Liver (tissue), 9 donors: ENCODE results near the gene UQCR11. TPM values are rescaled to one million over a fixed set of nuclear protein-coding genes. Genes with fewer than 3 reads are reported as not detected.
A peak's percentile ranks its signal among the peaks of the same experiment; 100 is the strongest.

Source experiments
- DNase-seq: peaks from one replicate; pipeline ENCODE4 v3.0.0-alpha.2; 2017; ENCODE audit warnings: low spot score
- H3K27ac ChIP-seq, 2 donors: one replicate each; pipeline ENCODE4 v1.7.0; 2013; ENCODE audit warnings: inconsistent platforms in 2 of 2, low read length in 2 of 2, control low read depth in 1 of 2, low read depth in 1 of 2, mild to moderate bottlenecking in 1 of 2
- H3K27me3 ChIP-seq, 4 donors: one replicate each; pipeline versions ENCODE4 v1.6.1 to v1.7.0; 2013; ENCODE audit warnings: low read length in 3 of 4, inconsistent platforms in 1 of 4, mild to moderate bottlenecking in 1 of 4, moderate library complexity in 1 of 4; ENCODE audit not compliant: control insufficient read depth in 4 of 4, insufficient read depth in 4 of 4
- H3K36me3 ChIP-seq, 4 donors: one replicate each; pipeline versions ENCODE4 v1.6.1 to v1.7.0; 2013; ENCODE audit warnings: low read length in 3 of 4, mild to moderate bottlenecking in 3 of 4, low read depth in 1 of 4, moderate library complexity in 1 of 4; ENCODE audit not compliant: control insufficient read depth in 4 of 4, insufficient read depth in 3 of 4
- H3K4me1 ChIP-seq, 4 donors: one replicate each; pipeline versions ENCODE4 v1.6.1 to v1.7.0; 2013; ENCODE audit warnings: low read length in 3 of 4, mild to moderate bottlenecking in 3 of 4, moderate library complexity in 1 of 4; ENCODE audit not compliant: control insufficient read depth in 4 of 4, insufficient read depth in 4 of 4
- H3K4me3 ChIP-seq, 3 donors: one replicate each; pipeline versions ENCODE4 v1.6.1 to v1.7.0; 2013; ENCODE audit warnings: low read length in 3 of 3, control low read depth in 1 of 3, low read depth in 1 of 3, mild to moderate bottlenecking in 1 of 3
- H3K9ac ChIP-seq, 2 donors: one replicate each; pipeline ENCODE4 v1.7.0; 2013; ENCODE audit warnings: low read length in 2 of 2, mild to moderate bottlenecking in 2 of 2, moderate library complexity in 2 of 2, control low read depth in 1 of 2, low read depth in 1 of 2
- H3K9me3 ChIP-seq, 4 donors: one replicate each; pipeline versions ENCODE4 v1.6.1 to v1.7.0; 2013; ENCODE audit warnings: low read length in 3 of 4; ENCODE audit not compliant: control insufficient read depth in 4 of 4
- ATF3 ChIP-seq: IDR thresholded peaks from 2 replicates; pipeline ENCODE4 v1.6.1; 2016; ENCODE audit warnings: antibody characterized with exemption
- CTCF ChIP-seq: fragments of 150-350 bp; IDR thresholded peaks from 2 replicates; pipeline ENCODE4 v1.5.1; 2017; ENCODE audit warnings: improper control_type of control experiment, low read depth, low read length; ENCODE audit not compliant: missing input control
- EGR1 ChIP-seq, 2 donors: IDR thresholded peaks; 2 replicates each; pipeline ENCODE4 v1.6.1; 2016 to 2018; ENCODE audit warnings: antibody characterized with exemption in 2 of 2, low read depth in 2 of 2
- FOXA1 ChIP-seq: IDR thresholded peaks from 2 replicates; pipeline ENCODE4 v1.6.1; 2016; ENCODE audit warnings: antibody characterized with exemption
- FOXA2 ChIP-seq: IDR thresholded peaks from 2 replicates; pipeline ENCODE4 v1.6.1; 2016; ENCODE audit warnings: antibody characterized with exemption
- GABPA ChIP-seq, 2 donors: IDR thresholded peaks in 1 of 2; conservative IDR thresholded peaks in 1 of 2; 2 replicates each; pipeline ENCODE4 v1.6.1; 2016; ENCODE audit warnings: antibody characterized with exemption in 2 of 2, mild to moderate bottlenecking in 1 of 2, moderate library complexity in 1 of 2
- HNF4A ChIP-seq, 2 donors: conservative IDR thresholded peaks; 2 replicates each; pipeline ENCODE4 v1.6.1; 2016; ENCODE audit warnings: antibody characterized with exemption in 2 of 2, mild to moderate bottlenecking in 2 of 2
- HNF4G ChIP-seq: IDR thresholded peaks from 2 replicates; pipeline ENCODE4 v1.6.1; 2016; ENCODE audit warnings: antibody characterized with exemption
- MAX ChIP-seq: IDR thresholded peaks from 2 replicates; pipeline ENCODE4 v1.6.1; 2016; ENCODE audit warnings: antibody characterized with exemption
- NR2F2 ChIP-seq: IDR thresholded peaks from 2 replicates; pipeline ENCODE4 v1.6.1; 2016; ENCODE audit warnings: antibody characterized with exemption
- RAD21 ChIP-seq, 2 donors: IDR thresholded peaks; 2 replicates each; pipeline ENCODE4 v1.6.1; 2016; ENCODE audit warnings: antibody characterized with exemption in 2 of 2, mild to moderate bottlenecking in 2 of 2
- REST ChIP-seq: IDR thresholded peaks from 2 replicates; pipeline ENCODE4 v1.6.1; 2016; ENCODE audit warnings: antibody characterized with exemption, mild to moderate bottlenecking
- RXRA ChIP-seq, 2 donors: IDR thresholded peaks; 2 replicates each; pipeline ENCODE4 v1.6.1; 2017 to 2018; ENCODE audit warnings: antibody characterized with exemption in 2 of 2, mild to moderate bottlenecking in 1 of 2
- SP1 ChIP-seq: IDR thresholded peaks from 2 replicates; pipeline ENCODE4 v1.6.1; 2018; ENCODE audit warnings: antibody characterized with exemption, mild to moderate bottlenecking
- TAF1 ChIP-seq: conservative IDR thresholded peaks from 2 replicates; pipeline ENCODE4 v1.6.1; 2016; ENCODE audit warnings: antibody characterized with exemption, mild to moderate bottlenecking
- YY1 ChIP-seq: IDR thresholded peaks from 2 replicates; pipeline ENCODE4 v1.6.1; 2016; ENCODE audit warnings: antibody characterized with exemption, mild to moderate bottlenecking
- WGBS: extraction: QIAGEN DNeasy Blood & Tissue Kit; methylation state at CpG from one replicate; pipeline ENCODE4 v1.1.7; 2013; 5-methylcytosine and 5-hydroxymethylcytosine counted together
- polyA plus RNA-seq, 2 donors: library from polyadenylated mRNA; stranded (reverse) in 1 of 2; unstranded in 1 of 2; fragments of 200-250 nt in 1 of 2; fragments of >200 nt in 1 of 2; fragmentation: Nextera tagmentation in 1 of 2; extraction: Ambion mirVana in 1 of 2; gene quantifications; one replicate each; pipeline versions ENCODE4 v1.2.1 to v1.2.3, GENCODE V29; 2013 to 2015
- total RNA-seq, 2 donors: library from RNA; depleted of rRNA; stranded (reverse); fragments of >200 nt; gene quantifications; one replicate each; pipeline ENCODE4 v1.2.3, GENCODE V29; 2014
- donor health status: healthy.
- donor health status: healthy.
- donor health status: healthy.
- donor health status: healthy.
- donor health status: healthy.

Gene UQCR11
- total and polyA plus RNA-seq, 4 donors, result 23.8 to 862 (median 82.3) TPM

GRCh38 chr19:1619094-1619439 lies 13.8 kb upstream of the UQCR11 start (continued):
- no peak for TF ChIP-seq TAF1
- TF ChIP-seq HNF4G, result no peak
- TF ChIP-seq YY1, result no peak
- TF ChIP-seq CTCF, result no peak

GRCh38 chr19:1618157-1619093 lies 13.2 kb upstream of the UQCR11 start:
- TF ChIP-seq SP1 (no peak), CTCF (peak; percentile 32), RAD21 (IDR thresholded peaks at IDR 0.05) (peak in 1 of 2 donors; percentile 69)
- H3K27me3 ChIP-seq, result no peaks in the 10 kb centered on the region
- no peaks in the 10 kb centered on the region for H3K9me3 ChIP-seq
- no peak overlapping the region for H3K9ac ChIP-seq
- WGBS, result 82% methylated on average over 24 of the region's 24 CpGs
- H3K27ac ChIP-seq, result no peak overlapping the region
- H3K4me3 ChIP-seq, result no peak overlapping the region
- no peak for DNase-seq
- H3K4me1 ChIP-seq, result no peaks in the 10 kb centered on the region
- H3K36me3 ChIP-seq, result peaks cover 2 to 27% (median 5%) of the 10 kb centered on the region in 4 donors

GRCh38 chr19:1616875-1617274 lies 11.6 kb upstream of the UQCR11 start:
- Histone ChIP-seq H3K4me3 (no peak overlapping the region), H3K27ac (no peak overlapping the region), H3K4me1 (no peaks in the 10 kb centered on the region), H3K36me3 (peaks cover 2 to 42% (median 10%) of the 10 kb centered on the region in 4 donors), H3K27me3 (no peaks in the 10 kb centered on the region), H3K9me3 (no peaks in the 10 kb centered on the region), H3K9ac (no peak overlapping the region)
- 79% methylated on average over 4 of the region's 4 CpGs for WGBS
- no peak for DNase-seq
- TF ChIP-seq HNF4A (conservative IDR thresholded peaks at IDR 0.05) (no peak), RXRA (IDR thresholded peaks at IDR 0.05) (no peak), FOXA1 (no peak), MAX (no peak), CTCF (no peak), EGR1 (IDR thresholded peaks at IDR 0.05; ENCODE audit: low read depth in 2 of 2) (no peak), NR2F2 (no peak), GABPA (IDR thresholded peaks at IDR 0.05 in 1 of 2, conservative IDR thresholded peaks at IDR 0.05 in 1 of 2) (no peak), FOXA2 (no peak), YY1 (no peak), SP1 (no peak), HNF4G (no peak), ATF3 (no peak), REST (no peak)
